OCI-LY3 (cell line): ENCODE data around the gene OTOG.

Experiments used
- EZH2phosphoT487 ChIP-seq: fragments of 200-600 bp; shearing (Covaris generic); IDR thresholded peaks from 2 replicates; pipeline ENCODE4 v1.6.1; 2018; ENCODE audit warnings: antibody characterized with exemption, mixed run types, low read depth
- TF ChIP-seq, protein P1 (sequence below): fragments of 200-600, 300-600 bp; sonication (generic); IDR thresholded peaks from 2 replicates; pipeline ENCODE4 v1.5.1; 2014; ENCODE audit warnings: antibody characterized with exemption, low read length, low read depth

- TF ChIP-seq, protein P1, sequence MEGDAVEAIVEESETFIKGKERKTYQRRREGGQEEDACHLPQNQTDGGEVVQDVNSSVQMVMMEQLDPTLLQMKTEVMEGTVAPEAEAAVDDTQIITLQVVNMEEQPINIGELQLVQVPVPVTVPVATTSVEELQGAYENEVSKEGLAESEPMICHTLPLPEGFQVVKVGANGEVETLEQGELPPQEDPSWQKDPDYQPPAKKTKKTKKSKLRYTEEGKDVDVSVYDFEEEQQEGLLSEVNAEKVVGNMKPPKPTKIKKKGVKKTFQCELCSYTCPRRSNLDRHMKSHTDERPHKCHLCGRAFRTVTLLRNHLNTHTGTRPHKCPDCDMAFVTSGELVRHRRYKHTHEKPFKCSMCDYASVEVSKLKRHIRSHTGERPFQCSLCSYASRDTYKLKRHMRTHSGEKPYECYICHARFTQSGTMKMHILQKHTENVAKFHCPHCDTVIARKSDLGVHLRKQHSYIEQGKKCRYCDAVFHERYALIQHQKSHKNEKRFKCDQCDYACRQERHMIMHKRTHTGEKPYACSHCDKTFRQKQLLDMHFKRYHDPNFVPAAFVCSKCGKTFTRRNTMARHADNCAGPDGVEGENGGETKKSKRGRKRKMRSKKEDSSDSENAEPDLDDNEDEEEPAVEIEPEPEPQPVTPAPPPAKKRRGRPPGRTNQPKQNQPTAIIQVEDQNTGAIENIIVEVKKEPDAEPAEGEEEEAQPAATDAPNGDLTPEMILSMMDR, result no peak
- TF ChIP-seq EZH2phosphoT487, result no peak
Observed at GRCh38 chr11:17563231-17563646, 16.2 kb downstream of the OTOG start.
